HepG2 (cell line): ENCODE data around the gene LRRC51. TPM values are rescaled to one million over a fixed set of nuclear protein-coding genes. Genes with fewer than 3 reads are reported as not detected.
A peak's percentile ranks its signal among the peaks of the same experiment; 100 is the strongest.

Source experiments
- ATAC-seq: fragments of 200-7000 bp; cut with Tn5 transposase; 3 replicates; pipeline ENCODE4 v1.9.1; 2020; ENCODE audit warnings: mild to moderate bottlenecking, moderate library complexity
- BruUV-seq: library from RNA; stranded (reverse); fragments of 400-500 nt; replicated peaks from 2 replicates; lab custom pipeline; 2021; lab: Mats Ljungman, UMichigan
- CTCF ChIA-PET: fragments of 300-600 bp; formaldehyde crosslinking; extraction: SDS; loops from one replicate; lab custom pipeline; 2021; ENCODE audit warnings: low total read pairs, inconsistent platforms, low intra/inter-chr PET ratio; lab: Yijun Ruan, JAX
- POLR2A ChIA-PET: fragments of 350-600 bp; sonication (Branson Sonifier 250); formaldehyde crosslinking; loops from one replicate; lab custom pipeline; 2020; ENCODE audit warnings: antibody characterized with exemption, inconsistent platforms; lab: Yijun Ruan, JAX
- DNase-seq: peaks from one replicate; pipeline ENCODE4 v3.0.0-alpha.2; 2015; ENCODE audit warnings: low spot score
- FAIRE-seq: peaks from 3 replicates; lab custom pipeline; 2011; peaks lifted over from hg19 to GRCh38; lab: Jason Lieb, UNC
- H2AFZ ChIP-seq: one replicate; pipeline ENCODE4 v1.6.1; 2011; ENCODE audit warnings: low read length, inconsistent platforms
- H3K27ac ChIP-seq: fragments of 300-600 bp; 3 replicates; pipeline ENCODE4 v1.8.0; 2011; ENCODE audit warnings: mixed run types, mild to moderate bottlenecking, mixed read lengths, low read length, inconsistent platforms; ENCODE audit not compliant: insufficient read depth; ENCODE audit errors: extremely low read length
- H3K27me3 ChIP-seq, 2 experiments: fragments of 200-600 bp in 1 of 2; 2 replicates in 1 of 2; 3 replicates in 1 of 2; pipeline versions ENCODE4 v1.6.0 to v1.8.0; 2011; ENCODE audit warnings: low read length in 2 of 2, mild to moderate bottlenecking in 2 of 2, moderate library complexity in 2 of 2, inconsistent platforms in 1 of 2; ENCODE audit not compliant: insufficient read depth in 2 of 2, control insufficient read depth in 1 of 2
- H3K36me3 ChIP-seq, 2 experiments: fragments of 200-600 bp in 1 of 2; replicated peaks in 1 of 2; 2 replicates in 1 of 2; 3 replicates in 1 of 2; pipeline versions ENCODE4 v1.5.1 to v1.8.0; 2011; ENCODE audit warnings: low read length in 2 of 2, inconsistent platforms in 1 of 2; ENCODE audit not compliant: insufficient read depth in 2 of 2, control insufficient read depth in 1 of 2
- H3K4me1 ChIP-seq: 2 replicates; pipeline ENCODE4 v1.5.1; 2012; ENCODE audit warnings: low read length, inconsistent platforms; ENCODE audit not compliant: insufficient read depth
- H3K4me2 ChIP-seq: 2 replicates; pipeline ENCODE4 v1.6.0; 2011; ENCODE audit warnings: low read depth, low read length, inconsistent platforms
- H3K4me3 ChIP-seq, 3 experiments: fragments of 200-600 bp in 1 of 3; sonication (generic), shearing (Covaris generic) in 1 of 3; replicated peaks in 1 of 3; 2 replicates each; pipeline ENCODE4 v1.5.1; 2011 to 2016; ENCODE audit warnings: low read length in 3 of 3, inconsistent platforms in 2 of 3, low read depth in 2 of 3, mild to moderate bottlenecking in 2 of 3, control low read depth in 1 of 3, mixed read lengths in 1 of 3; ENCODE audit not compliant: insufficient read depth in 1 of 3
- H3K79me2 ChIP-seq: one replicate; pipeline ENCODE4 v1.6.1; 2011; ENCODE audit warnings: low read length, inconsistent platforms; ENCODE audit not compliant: insufficient read depth
- H3K9ac ChIP-seq: 2 replicates; pipeline ENCODE4 v1.6.0; 2011; ENCODE audit warnings: mild to moderate bottlenecking, low read depth, low read length, inconsistent platforms; ENCODE audit not compliant: insufficient read depth
- H3K9me3 ChIP-seq: 2 replicates; pipeline ENCODE4 v1.5.1; 2012; ENCODE audit warnings: mild to moderate bottlenecking, low read length
- H4K20me1 ChIP-seq: 2 replicates; pipeline ENCODE4 v1.6.0; 2011; ENCODE audit warnings: inconsistent platforms, mild to moderate bottlenecking, low read length, moderate library complexity; ENCODE audit not compliant: insufficient read depth
- AHDC1 ChIP-seq: sonication (generic); formaldehyde crosslinking; IDR thresholded peaks from 2 replicates; pipeline ENCODE4 v1.5.1; 2020; ENCODE audit warnings: mild to moderate bottlenecking, missing genetic modification reagents, borderline replicate concordance
- ELK4 ChIP-seq: sonication (generic); formaldehyde crosslinking; IDR thresholded peaks from 2 replicates; pipeline ENCODE4 v1.9.0; 2021; ENCODE audit warnings: missing genetic modification reagents, borderline replicate concordance
- KLF13 ChIP-seq: sonication (generic); formaldehyde crosslinking; IDR thresholded peaks from 2 replicates; pipeline ENCODE4 v1.4.0; 2020; ENCODE audit warnings: mild to moderate bottlenecking, missing genetic modification reagents
- MAFK ChIP-seq, 2 experiments: IDR thresholded peaks in 1 of 2; conservative IDR thresholded peaks in 1 of 2; 2 replicates each; pipeline ENCODE4 v1.6.1; 2011; ENCODE audit warnings: improper control_type of control experiment in 2 of 2, low read length in 2 of 2
- MBD4 ChIP-seq: IDR thresholded peaks from 2 replicates; pipeline ENCODE4 v1.6.1; 2012; ENCODE audit warnings: low read length, inconsistent platforms, borderline replicate concordance
- RNF2 ChIP-seq: fragments of 450-650 bp; conservative IDR thresholded peaks from 2 replicates; pipeline ENCODE4 v1.6.1; 2016; ENCODE audit warnings: low read depth
- RNF219 ChIP-seq: sonication (generic); formaldehyde crosslinking; IDR thresholded peaks from 2 replicates; pipeline ENCODE4 v1.5.0; 2020; ENCODE audit warnings: mild to moderate bottlenecking, missing genetic modification reagents
- ZFP41 ChIP-seq: sonication (generic); formaldehyde crosslinking; IDR thresholded peaks from 2 replicates; pipeline ENCODE4 v1.4.0; 2020; ENCODE audit warnings: mild to moderate bottlenecking, missing genetic modification reagents, borderline replicate concordance
- ZNF367 ChIP-seq: sonication (generic); formaldehyde crosslinking; IDR thresholded peaks from 2 replicates; pipeline ENCODE4 v1.4.0; 2020; ENCODE audit warnings: missing genetic modification reagents, borderline replicate concordance
- ZNF382 ChIP-seq: sonication (generic); formaldehyde crosslinking; IDR thresholded peaks from 2 replicates; pipeline ENCODE4 v1.5.0; 2020; ENCODE audit warnings: missing genetic modification reagents, mild to moderate bottlenecking, borderline replicate concordance
- ZNF503 ChIP-seq: sonication (generic); formaldehyde crosslinking; IDR thresholded peaks from 2 replicates; pipeline ENCODE4 v1.4.0; 2020; ENCODE audit warnings: missing genetic modification reagents
- ZNF709 ChIP-seq: sonication (generic); formaldehyde crosslinking; IDR thresholded peaks from 2 replicates; pipeline ENCODE4 v1.5.0; 2020; ENCODE audit warnings: mild to moderate bottlenecking, missing genetic modification reagents
- WGBS: methylation state at CpG from one replicate; pipeline ENCODE4 v1.1.6; 2017; ENCODE audit warnings: low lambda C conversion rate; 5-methylcytosine and 5-hydroxymethylcytosine counted together
- in situ Hi-C: cut with HindIII; loops from 2 replicates; pipeline ENCODE4 v1.10.0; 2017; ENCODE audit warnings: low pct_unique_long_range_greater_than_20kb; ENCODE audit not compliant: extremely low pct_ligation_motif_present
- intact Hi-C: fragments of 100-400 bp; cut with micrococcal nuclease; formaldehyde crosslinking; loops from one replicate; pipeline ENCODE4 v1.10.0; 2022; ENCODE audit not compliant: unreplicated experiment
- polyA plus RNA-seq, 8 experiments: library from polyadenylated mRNA; depleted of rRNA in 3 of 8; stranded (reverse) in 7 of 8; unstranded in 1 of 8; fragments of >200 nt; fragmentation: Illumina TruSeq in 4 of 8; extraction: Trizol in 4 of 8; gene quantifications; 2 replicates each; pipeline versions ENCODE4 v1.2.1 to v1.2.3, GENCODE V29; 2011 to 2016; ENCODE audit warnings: low read depth in 4 of 8, missing spikeins in 1 of 8, mixed read lengths in 1 of 8; ENCODE audit not compliant: insufficient read depth in 1 of 8
- total RNA-seq, 5 experiments: library from RNA; depleted of rRNA; stranded (reverse); fragments of >200 nt; fragmentation: Illumina TruSeq; extraction: Trizol; gene quantifications; 2 replicates each; pipeline ENCODE4 v1.2.3, GENCODE V29; 2016; ENCODE audit warnings: low read depth in 1 of 5

The LRRC51 gene
- total and polyA plus RNA-seq, 2 of the 13 experiments (the other 11 are each of a cell fraction or from before 2014, with no cell fraction given), result 5.3 to 6.0 TPM

- TF ChIP-seq RNF219 (no peak), ELK4 (no peak), RNF2 (0 out of 2 replicates have a peak, but pooled peaks have one; percentile 57), ZFP41 (CRISPR knock-in tag) (0 out of 2 replicates have a peak, but pooled peaks have one; percentile 13), KLF13 (CRISPR knock-in tag) (no peak), ZNF709 (CRISPR knock-in tag) (no peak), ZNF503 (CRISPR knock-in tag) (0 out of 2 replicates have a peak, but pooled peaks have one; percentile 31)
Measured at GRCh38 chr11:72103754-72104167, 23.1 kb downstream of the LRRC51 start (continued).

GRCh38 chr11:72105888-72106287 lies 25.2 kb downstream of the LRRC51 start, which contains the start of gene TOMT:
TSS of gene TOMT (plus strand) at chr11:72105924. CDS start at chr11:72105952, 28 bp downstream.
- no peaks in the 10 kb centered on the region for H3K9me3 ChIP-seq
- intact Hi-C loops (no loop called here), in situ Hi-C loops (no loop called here)
- H3K36me3 ChIP-seq, result peaks cover 0 to 2% of the 10 kb centered on the region in 2 experiments; a peak in 1 of 5 replicates
- no peak for FAIRE-seq
- H3K27me3 ChIP-seq, result no peaks in the 10 kb centered on the region; a peak in 1 of 5 replicates
- no peaks in the 10 kb centered on the region for H4K20me1 ChIP-seq
- H3K9ac ChIP-seq, result no peak within 1 kb of the TSS
- BruUV-seq, result no TSS peak
- no peak within 1 kb of the TSS for H3K27ac ChIP-seq
- no peak for ATAC-seq
- POLR2A ChIA-PET, result no interaction called here
- CTCF ChIA-PET, result no interaction called here
- H3K4me3 ChIP-seq, result no peak within 1 kb of the TSS
- no peak for TF ChIP-seq MAFK (conservative IDR thresholded peaks at IDR 0.05 in 1 of 2, IDR thresholded peaks at IDR 0.05 in 1 of 2; ENCODE audit: low read length in 2 of 2)
- TF ChIP-seq ZNF367 (CRISPR knock-in tag), result no peak
- TF ChIP-seq MBD4, result no peak
- TF ChIP-seq ZNF382 (CRISPR knock-in tag), result no peak
- TF ChIP-seq AHDC1 (CRISPR knock-in tag), result no peak
- 90% methylated on average over 14 of the region's 14 CpGs for WGBS
- no peak for DNase-seq
- H3K79me2 ChIP-seq, result peaks cover 21% of the 10 kb centered on the region
- H3K4me2 ChIP-seq, result no peak within 1 kb of the TSS
- H2AFZ ChIP-seq, result no peak within 1 kb of the TSS
- H3K4me1 ChIP-seq, result peaks cover 23% of the 10 kb centered on the region
